ENCODE measurements around the gene ARHGEF11. TPM values are rescaled to one million over a fixed set of nuclear protein-coding genes. Genes with fewer than 3 reads are reported as not detected.

ARHGEF11 gene
- total RNA-seq, 1 experiment from 2014 or later = 55.5 TPM

GRCh38 chr1:157001304-157001703 lies 44.2 kb downstream of the ARHGEF11 start:
- DNase-seq (ENCODE audit: low read depth, low spot score) (no peak), ATAC-seq (no peak)
- H3K4me3 ChIP-seq (ENCODE audit: low read depth in 2 of 2, low read length in 2 of 2) = no peak overlapping the region
- no peaks in the 10 kb centered on the region for H3K9me3 ChIP-seq (ENCODE audit: control insufficient read depth, insufficient read depth, low read depth, low read length)
- ChIA-PET CTCF (no interaction called here), POLR2A (no interaction called here)
- H3K27me3 ChIP-seq (ENCODE audit: control insufficient read depth, insufficient read depth, low read length) = no peaks in the 10 kb centered on the region
- TF ChIP-seq REST (IDR thresholded peaks at IDR 0.05; ENCODE audit: insufficient read depth in 1 of 2, low read depth in 2 of 2, low read length in 1 of 2) (no peak), CTCF (IDR thresholded peaks at IDR 0.05) (no peak), SIN3A (IDR thresholded peaks at IDR 0.05; ENCODE audit: borderline replicate concordance, insufficient read depth, low read depth, low read length) (no peak)
- no peaks in the 10 kb centered on the region for H3K36me3 ChIP-seq (ENCODE audit: control insufficient read depth, insufficient read depth, low read length)
- H3K27ac ChIP-seq (ENCODE audit: low read length) = no peak overlapping the region
- in situ Hi-C loops (cut with HindIII; ENCODE audit: low pct_unique_long_range_greater_than_20kb, low sequenced_read_pairs) (no loop called here), intact Hi-C loops (cut with micrococcal nuclease; ENCODE audit: unreplicated experiment) (loop anchor here (10.0 kb wide), 1 partner anchor 73 kb away; no protein-coding TSS in a partner anchor)
- no TSS peak for BruUV-seq (replicated peaks)
- 0 out of 2 replicates have a peak, but pooled peaks cover 2% of the 10 kb centered on the region for H3K4me1 ChIP-seq (ENCODE audit: control insufficient read depth, insufficient read depth, low read length)

GRCh38 chr1:157000686-157001085 lies 44.9 kb downstream of the ARHGEF11 start:
- no peak overlapping the region for H3K27ac ChIP-seq (ENCODE audit: low read length)
- intact Hi-C loops (cut with micrococcal nuclease; ENCODE audit: unreplicated experiment) (loop anchor here (10.0 kb wide), 1 partner anchor 74 kb away; no protein-coding TSS in a partner anchor), in situ Hi-C loops (cut with HindIII; ENCODE audit: low pct_unique_long_range_greater_than_20kb, low sequenced_read_pairs) (no loop called here)
- BruUV-seq (replicated peaks) = no TSS peak
- ATAC-seq (no peak), DNase-seq (ENCODE audit: low read depth, low spot score) (no peak)
- no peaks in the 10 kb centered on the region for H3K36me3 ChIP-seq (ENCODE audit: control insufficient read depth, insufficient read depth, low read length)
- no peaks in the 10 kb centered on the region for H3K9me3 ChIP-seq (ENCODE audit: control insufficient read depth, insufficient read depth, low read depth, low read length)
- ChIA-PET CTCF (no interaction called here), POLR2A (no interaction called here)
- H3K4me1 ChIP-seq (ENCODE audit: control insufficient read depth, insufficient read depth, low read length) = 0 out of 2 replicates have a peak, but pooled peaks cover 2% of the 10 kb centered on the region
- H3K27me3 ChIP-seq (ENCODE audit: control insufficient read depth, insufficient read depth, low read length) = no peaks in the 10 kb centered on the region
- H3K4me3 ChIP-seq (ENCODE audit: low read depth in 2 of 2, low read length in 2 of 2) = no peak overlapping the region
- no peak for TF ChIP-seq CTCF (IDR thresholded peaks at IDR 0.05)
- no peak for TF ChIP-seq TCF7L2 (IDR thresholded peaks at IDR 0.05; ENCODE audit: low read depth, low read length)
- TF ChIP-seq POLR2AphosphoS5 (IDR thresholded peaks at IDR 0.05; ENCODE audit: low read depth, low read length) = no peak
- no peak for TF ChIP-seq SIN3A (IDR thresholded peaks at IDR 0.05; ENCODE audit: borderline replicate concordance, insufficient read depth, low read depth, low read length)
- no peak for TF ChIP-seq REST (IDR thresholded peaks at IDR 0.05; ENCODE audit: insufficient read depth in 1 of 2, low read depth in 2 of 2, low read length in 1 of 2)
